Ascending aorta (tissue), 2 donors: ENCODE measurements around the gene MUC3A. TPM values are rescaled to one million over a fixed set of nuclear protein-coding genes. Genes with fewer than 3 reads are reported as not detected.

Experiments
- DNase-seq, 2 donors: peaks; one replicate each; pipeline ENCODE4 v3.0.0-alpha.2; 2019; ENCODE audit warnings: low spot score in 2 of 2
- H3K27ac ChIP-seq, 2 donors: fragments of 200-600 bp; sonication (generic); one replicate each; pipeline ENCODE4 v1.5.1; 2016 to 2017; ENCODE audit warnings: mild to moderate bottlenecking in 1 of 2
- H3K27me3 ChIP-seq: fragments of 200-600 bp; sonication (generic); one replicate; pipeline ENCODE4 v1.5.1; 2017
- H3K36me3 ChIP-seq, 2 donors: fragments of 200-600 bp; sonication (generic); one replicate each; pipeline ENCODE4 v1.5.1; 2016
- H3K4me1 ChIP-seq, 2 donors: fragments of 200-600 bp; sonication (generic); one replicate each; pipeline ENCODE4 v1.5.1; 2016 to 2017; ENCODE audit warnings: mild to moderate bottlenecking in 1 of 2
- H3K4me3 ChIP-seq, 2 donors: fragments of 200-600 bp; sonication (generic); one replicate each; pipeline ENCODE4 v1.5.1; 2016 to 2017; ENCODE audit warnings: mild to moderate bottlenecking in 1 of 2
- H3K9me3 ChIP-seq, 2 donors: fragments of 200-600 bp; sonication (generic); one replicate each; pipeline ENCODE4 v1.5.1; 2016
- CTCF ChIP-seq, 3 experiments: fragments of 200-600 bp in 2 of 3; fragments of 450-650 bp in 1 of 3; sonication (generic) in 2 of 3; IDR thresholded peaks; one replicate each; pipeline ENCODE4 v1.5.1; 2016 to 2019; ENCODE audit warnings: antibody characterized with exemption in 3 of 3, mild to moderate bottlenecking in 1 of 3, moderate library complexity in 1 of 3
- intact Hi-C: fragments of 100-400 bp; cut with DNase I; formaldehyde crosslinking; loops from one replicate; pipeline ENCODE4 v1.15.1; 2023
- total RNA-seq: library from RNA; depleted of rRNA; stranded (reverse); fragments of >200 nt; gene quantifications from one replicate; pipeline ENCODE4 v1.1.0, GENCODE V29; 2016

The MUC3A gene
- total RNA-seq, 1 donor from 2014 or later = not detected

- Histone ChIP-seq H3K36me3 (no peaks in the 10 kb centered on the region), H3K27me3 (no peaks in the 10 kb centered on the region), H3K27ac (no peak overlapping the region), H3K4me1 (no peaks in the 10 kb centered on the region), H3K9me3 (no peaks in the 10 kb centered on the region), H3K4me3 (no peak overlapping the region)
- DNase-seq = no peak
- intact Hi-C loops = no loop called here
- TF ChIP-seq CTCF (IDR thresholded peaks at IDR 0.05) = no peak
Observed at GRCh38 chr7:100951888-100952560, 2.7 kb downstream of the MUC3A start.

- TF ChIP-seq CTCF (IDR thresholded peaks at IDR 0.05) = no peak
- intact Hi-C loops = no loop called here
- no peaks in the 10 kb centered on the region for H3K36me3 ChIP-seq
- DNase-seq = no peak
- H3K9me3 ChIP-seq = no peaks in the 10 kb centered on the region
- H3K27ac ChIP-seq = no peak overlapping the region
- H3K4me3 ChIP-seq = no peak overlapping the region
- no peaks in the 10 kb centered on the region for H3K4me1 ChIP-seq
- no peaks in the 10 kb centered on the region for H3K27me3 ChIP-seq
Observed at GRCh38 chr7:100952641-100953040, 3.3 kb downstream of the MUC3A start.

GRCh38 chr7:100957832-100958421, 8.6 kb downstream of the MUC3A start:
- Histone ChIP-seq H3K9me3 (no peaks in the 10 kb centered on the region), H3K27ac (no peak overlapping the region), H3K36me3 (no peaks in the 10 kb centered on the region), H3K27me3 (no peaks in the 10 kb centered on the region), H3K4me3 (no peak overlapping the region), H3K4me1 (no peaks in the 10 kb centered on the region)
- intact Hi-C loops = no loop called here
- TF ChIP-seq CTCF (IDR thresholded peaks at IDR 0.05) = no peak
- no peak for DNase-seq

GRCh38 chr7:100959894-100960293, 10.6 kb downstream of the MUC3A start:
- Histone ChIP-seq H3K4me1 (no peaks in the 10 kb centered on the region), H3K27ac (no peak overlapping the region), H3K9me3 (no peaks in the 10 kb centered on the region), H3K36me3 (no peaks in the 10 kb centered on the region), H3K4me3 (no peak overlapping the region), H3K27me3 (no peaks in the 10 kb centered on the region)
- no peak for TF ChIP-seq CTCF (IDR thresholded peaks at IDR 0.05)
- DNase-seq = no peak
- intact Hi-C loops = no loop called here

GRCh38 chr7:100962537-100962936, 13.2 kb downstream of the MUC3A start:
- no peak for TF ChIP-seq CTCF (IDR thresholded peaks at IDR 0.05)
- Histone ChIP-seq H3K9me3 (no peaks in the 10 kb centered on the region), H3K27ac (no peak overlapping the region), H3K36me3 (no peaks in the 10 kb centered on the region), H3K4me3 (no peak overlapping the region), H3K27me3 (peaks cover 22% of the 10 kb centered on the region), H3K4me1 (peaks cover 4 to 6% of the 10 kb centered on the region in 2 donors)
- DNase-seq = no peak
- intact Hi-C loops = no loop called here
